Gastroesophageal sphincter (tissue), 4 donors: ENCODE data around the gene YWHAE. TPM values are rescaled to one million over a fixed set of nuclear protein-coding genes. Genes with fewer than 3 reads are reported as not detected.

Experiments
- ATAC-seq: fragments of 150-250 bp; one replicate; pipeline ENCODE4 v1.9.1; 2016; ENCODE audit warnings: mild to moderate bottlenecking, moderate library complexity
- H3K27ac ChIP-seq, 4 donors: fragments of 200-600 bp; sonication (generic) in 3 of 4; 1 replicate in 3 of 4; 2 replicates in 1 of 4; pipeline ENCODE4 v1.5.1; 2016 to 2019
- H3K27me3 ChIP-seq: fragments of 200-600 bp; sonication (generic); one replicate; pipeline ENCODE4 v1.5.1; 2019
- H3K36me3 ChIP-seq, 2 donors: fragments of 200-600 bp; sonication (generic); one replicate each; pipeline ENCODE4 v1.5.1; 2019; ENCODE audit warnings: control low read depth in 1 of 2
- H3K4me1 ChIP-seq, 3 donors: fragments of 200-600 bp; sonication (generic); 1 replicate in 2 of 3; 2 replicates in 1 of 3; pipeline ENCODE4 v1.5.1; 2016 to 2019; ENCODE audit warnings: control low read depth in 2 of 3
- H3K4me3 ChIP-seq, 2 donors: fragments of 200-600 bp; sonication (generic); one replicate each; pipeline ENCODE4 v1.5.1; 2019; ENCODE audit warnings: mild to moderate bottlenecking in 1 of 2, moderate library complexity in 1 of 2
- H3K9me3 ChIP-seq, 3 donors: fragments of 200-600 bp; sonication (generic); one replicate each; pipeline ENCODE4 v1.5.1; 2017 to 2019; ENCODE audit warnings: control low read depth in 2 of 3
- CTCF ChIP-seq, 4 experiments: fragments of 200-600 bp in 2 of 4; fragments of 450-650 bp in 2 of 4; sonication (generic) in 1 of 4; IDR thresholded peaks; one replicate each; pipeline ENCODE4 v1.5.1; 2017 to 2019; ENCODE audit warnings: antibody characterized with exemption in 4 of 4, mild to moderate bottlenecking in 2 of 4, moderate library complexity in 2 of 4
- EP300 ChIP-seq: sonication (generic); formaldehyde crosslinking; IDR thresholded peaks from one replicate; pipeline ENCODE4 v1.6.1; 2017; ENCODE audit warnings: antibody characterized with exemption, mild to moderate bottlenecking
- POLR2A ChIP-seq, 2 donors: fragments of 450-650 bp; IDR thresholded peaks; one replicate each; pipeline ENCODE4 v1.6.1; 2017; ENCODE audit warnings: antibody characterized with exemption in 2 of 2, mild to moderate bottlenecking in 2 of 2, moderate library complexity in 1 of 2
- POLR2AphosphoS5 ChIP-seq: sonication (generic); formaldehyde crosslinking; IDR thresholded peaks from one replicate; pipeline ENCODE4 v1.6.1; 2017; ENCODE audit warnings: antibody characterized with exemption
- WGBS, 2 donors: methylation state at CpG; one replicate each; pipeline ENCODE4 v1.1.5; 2018; ENCODE audit warnings: low coverage in 1 of 2; 5-methylcytosine and 5-hydroxymethylcytosine counted together
- total RNA-seq, 4 donors: library from RNA; depleted of rRNA; stranded (reverse); fragments of >200 nt; gene quantifications; one replicate each; pipeline ENCODE4 v1.1.0, GENCODE V29; 2016

The YWHAE gene
- total RNA-seq, 4 donors from 2014 or later: 359 to 456 (median 398) TPM

GRCh38 chr17:1413281-1413791, 13.3 kb upstream of the YWHAE start:
- Histone ChIP-seq H3K27me3 (no peaks in the 10 kb centered on the region), H3K9me3 (no peaks in the 10 kb centered on the region), H3K36me3 (peaks cover 0 to 17% of the 10 kb centered on the region in 2 donors), H3K4me3 (no peak overlapping the region), H3K4me1 (peaks cover 0 to 22% (median 3%) of the 10 kb centered on the region in 3 donors), H3K27ac (no peak overlapping the region)
- no peak for TF ChIP-seq POLR2AphosphoS5
- TF ChIP-seq CTCF (IDR thresholded peaks at IDR 0.05): no peak
- no peak for TF ChIP-seq EP300
- TF ChIP-seq POLR2A (IDR thresholded peaks at IDR 0.05): no peak
- 64 to 75% methylated on average over 4 to 6 of the region's 6 CpGs for WGBS, 2 donors
- peak; percentile 41 for ATAC-seq

GRCh38 chr17:1412185-1413110, 12.4 kb upstream of the YWHAE start:
- ATAC-seq: no peak
- H3K36me3 ChIP-seq: peaks cover 0 to 8% of the 10 kb centered on the region in 2 donors
- 64 to 79% methylated on average over 9 to 20 of the region's 27 CpGs for WGBS, 2 donors
- H3K4me3 ChIP-seq: no peak overlapping the region
- no peak for TF ChIP-seq POLR2AphosphoS5
- no peak for TF ChIP-seq CTCF (IDR thresholded peaks at IDR 0.05)
- no peak for TF ChIP-seq POLR2A (IDR thresholded peaks at IDR 0.05)
- TF ChIP-seq EP300: no peak
- H3K27me3 ChIP-seq: no peaks in the 10 kb centered on the region
- H3K4me1 ChIP-seq: peaks cover 0 to 22% (median 3%) of the 10 kb centered on the region in 3 donors
- H3K9me3 ChIP-seq: no peaks in the 10 kb centered on the region
- H3K27ac ChIP-seq: no peak overlapping the region

GRCh38 chr17:1402262-1402586, 2.2 kb upstream of the YWHAE start:
- Histone ChIP-seq H3K9me3 (no peaks in the 10 kb centered on the region), H3K27ac (no peak overlapping the region), H3K4me3 (no peak overlapping the region), H3K27me3 (no peaks in the 10 kb centered on the region), H3K36me3 (no peaks in the 10 kb centered on the region), H3K4me1 (peaks cover 0 to 24% (median 9%) of the 10 kb centered on the region in 3 donors)
- WGBS, 2 donors: 89 to 90% methylated on average over 4 of the region's 4 CpGs
- no peak for ATAC-seq
- TF ChIP-seq POLR2AphosphoS5 (no peak), CTCF (IDR thresholded peaks at IDR 0.05) (no peak), EP300 (no peak), POLR2A (IDR thresholded peaks at IDR 0.05) (no peak)

- Histone ChIP-seq H3K27ac (peak overlapping the region; percentile 85 to 100 (median 96)), H3K4me3 (peak overlapping the region; percentile 80 to 83), H3K27me3 (no peaks in the 10 kb centered on the region), H3K9me3 (no peaks in the 10 kb centered on the region), H3K4me1 (peaks cover 0 to 56% (median 22%) of the 10 kb centered on the region in 3 donors), H3K36me3 (no peaks in the 10 kb centered on the region)
- 0 to 2% methylated on average over 16 to 28 of the region's 41 CpGs for WGBS, 2 donors
- ATAC-seq: peak; percentile 9
- TF ChIP-seq POLR2AphosphoS5 (no peak), EP300 (no peak), CTCF (IDR thresholded peaks at IDR 0.05) (no peak), POLR2A (IDR thresholded peaks at IDR 0.05) (no peak)
Measured at GRCh38 chr17:1398931-1399678, 917 bp downstream of the YWHAE start.
